GM10248 (cell line): ENCODE results near the gene DOCK7.
"Not testable (repeated sequence)": the region's sequence is repeated elsewhere in the genome, so short reads cannot be mapped to it uniquely, and the experiment has no call there.

ENCODE experiments used
- CTCF ChIA-PET: fragments of 300-600 bp; sonication (Branson Sonifier 250); formaldehyde crosslinking; extraction: SDS; loops from one replicate; lab custom pipeline; 2021; ENCODE audit warnings: antibody characterized with exemption; lab: Yijun Ruan, JAX
- POLR2A ChIA-PET: fragments of 350-650 bp; sonication (Branson Sonifier 250); formaldehyde crosslinking; extraction: SDS; loops from one replicate; lab custom pipeline; 2020; ENCODE audit warnings: antibody characterized with exemption; lab: Yijun Ruan, JAX
- DNase-seq: peaks from one replicate; pipeline ENCODE4 v3.0.0; 2012; ENCODE audit errors: extremely low spot score
- TF ChIP-seq, protein P1 (sequence below): IDR thresholded peaks from 2 replicates; pipeline ENCODE4 v1.5.1; 2012; ENCODE audit warnings: mild to moderate bottlenecking, low read depth; ENCODE audit errors: extremely low read depth, missing control alignments, control extremely low read depth

The DOCK7 gene

DNA sequence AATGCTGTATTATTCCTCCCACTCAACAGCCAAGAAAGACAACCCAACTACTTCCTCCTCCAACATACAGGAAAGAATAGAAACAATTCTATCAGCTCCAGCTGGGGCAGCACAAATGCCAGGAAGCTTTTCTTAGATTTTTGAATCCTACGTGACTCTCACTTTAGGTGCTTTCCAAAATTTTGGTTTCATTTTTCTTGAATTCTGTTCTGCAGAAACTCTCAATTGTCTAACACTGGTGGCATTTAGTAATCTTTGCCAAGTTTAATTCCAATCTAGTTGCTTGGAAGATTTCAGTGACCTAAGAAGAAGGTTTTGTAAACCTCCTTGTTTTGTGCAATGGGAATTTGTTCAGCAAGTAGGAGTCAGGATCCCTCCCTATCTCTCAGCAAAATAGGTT is 37.1 kb upstream of the DOCK7 start:
- CTCF ChIA-PET = interaction anchor here (1.0 to 2.4 kb wide), 3 partner anchors 21 to 184 kb away, joined by 3 to 10 read pairs (median 3); no protein-coding TSS in a partner anchor
- TF ChIP-seq, protein P1, sequence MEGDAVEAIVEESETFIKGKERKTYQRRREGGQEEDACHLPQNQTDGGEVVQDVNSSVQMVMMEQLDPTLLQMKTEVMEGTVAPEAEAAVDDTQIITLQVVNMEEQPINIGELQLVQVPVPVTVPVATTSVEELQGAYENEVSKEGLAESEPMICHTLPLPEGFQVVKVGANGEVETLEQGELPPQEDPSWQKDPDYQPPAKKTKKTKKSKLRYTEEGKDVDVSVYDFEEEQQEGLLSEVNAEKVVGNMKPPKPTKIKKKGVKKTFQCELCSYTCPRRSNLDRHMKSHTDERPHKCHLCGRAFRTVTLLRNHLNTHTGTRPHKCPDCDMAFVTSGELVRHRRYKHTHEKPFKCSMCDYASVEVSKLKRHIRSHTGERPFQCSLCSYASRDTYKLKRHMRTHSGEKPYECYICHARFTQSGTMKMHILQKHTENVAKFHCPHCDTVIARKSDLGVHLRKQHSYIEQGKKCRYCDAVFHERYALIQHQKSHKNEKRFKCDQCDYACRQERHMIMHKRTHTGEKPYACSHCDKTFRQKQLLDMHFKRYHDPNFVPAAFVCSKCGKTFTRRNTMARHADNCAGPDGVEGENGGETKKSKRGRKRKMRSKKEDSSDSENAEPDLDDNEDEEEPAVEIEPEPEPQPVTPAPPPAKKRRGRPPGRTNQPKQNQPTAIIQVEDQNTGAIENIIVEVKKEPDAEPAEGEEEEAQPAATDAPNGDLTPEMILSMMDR = no peak
- DNase-seq = no peak
- POLR2A ChIA-PET = no interaction called here

DNA sequence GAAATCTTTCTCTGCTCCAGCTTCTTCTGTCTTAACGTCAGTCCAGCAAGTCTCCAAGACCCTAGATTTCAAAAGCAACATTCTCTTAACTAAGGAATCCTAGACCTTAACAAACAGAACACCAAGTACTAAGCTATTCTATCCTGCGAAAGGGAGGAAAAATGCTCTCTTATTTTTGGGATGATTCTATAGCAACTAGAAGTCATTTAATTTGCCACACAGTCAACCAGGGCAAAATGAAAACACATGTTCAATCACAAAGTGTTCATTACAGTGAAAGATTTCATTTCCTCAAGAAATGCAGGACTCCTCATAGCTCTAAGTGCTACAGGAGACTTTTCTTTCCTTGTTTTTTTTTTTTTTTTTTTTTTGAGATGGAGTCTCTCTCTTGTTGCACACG is 36.2 kb upstream of the DOCK7 start:
- ChIA-PET CTCF (interaction anchor here (1.0 to 2.4 kb wide), 4 partner anchors 12 to 549 kb away, joined by 3 to 10 read pairs (median 6); no protein-coding TSS in a partner anchor), POLR2A (interaction anchor here (0.6 kb wide), 1 partner anchor 570 kb away, joined by 3 read pairs; no protein-coding TSS in a partner anchor)
- no peak for DNase-seq
- TF ChIP-seq, protein P1 = no peak

DNA sequence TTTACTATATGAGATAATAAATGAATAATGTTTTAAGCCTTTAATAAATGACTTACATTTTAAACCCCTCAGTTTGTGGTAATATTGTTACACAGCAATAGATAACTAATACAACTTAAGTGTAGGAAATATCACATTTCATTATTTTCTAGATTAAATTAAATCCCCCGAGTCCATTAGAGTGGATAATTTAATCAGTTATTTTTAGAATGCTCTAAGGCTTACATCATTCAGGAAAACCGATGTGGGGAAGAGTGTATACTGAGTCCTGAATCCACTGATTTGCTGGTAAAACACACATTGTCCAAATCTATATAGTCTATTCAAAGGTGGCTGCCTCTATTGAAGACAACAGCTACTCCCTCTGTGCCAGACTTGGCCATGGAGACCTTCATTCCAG is 35.7 kb upstream of the DOCK7 start:
- ChIA-PET POLR2A (interaction anchor here (0.6 kb wide), 1 partner anchor 570 kb away, joined by 3 read pairs; no protein-coding TSS in a partner anchor), CTCF (interaction anchor here (1.0 to 2.4 kb wide), 5 partner anchors 12 to 548 kb away, joined by 3 to 10 read pairs (median 4); no protein-coding TSS in a partner anchor)
- DNase-seq = no peak
- TF ChIP-seq, protein P1 = no peak

DNA sequence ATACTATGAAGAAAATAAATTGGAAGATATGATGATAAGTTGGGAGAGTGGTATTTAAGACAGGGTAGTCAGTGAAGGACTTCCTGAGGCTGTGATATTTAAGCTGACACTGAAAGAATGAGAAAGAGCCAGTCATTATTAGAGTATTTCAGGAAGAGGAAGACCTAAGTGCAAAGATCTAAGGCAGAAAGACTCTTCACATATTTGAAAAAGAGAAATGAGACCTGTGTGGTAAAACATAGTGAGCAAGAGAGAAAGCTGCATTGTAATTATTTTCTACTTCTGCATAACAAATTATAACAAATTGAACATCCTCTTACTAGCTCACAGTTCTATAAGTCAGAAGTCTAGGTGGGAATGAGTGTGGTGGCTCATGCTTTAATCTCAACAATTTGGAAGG is 34.6 kb upstream of the DOCK7 start:
- CTCF ChIA-PET = interaction anchor here (1.0 to 3.2 kb wide), 2 partner anchors 24 to 216 kb away, joined by 4 to 13 read pairs; no protein-coding TSS in a partner anchor
- POLR2A ChIA-PET = no interaction called here
- DNase-seq = peak; percentile 59
- TF ChIP-seq, protein P1 = no peak

DNA sequence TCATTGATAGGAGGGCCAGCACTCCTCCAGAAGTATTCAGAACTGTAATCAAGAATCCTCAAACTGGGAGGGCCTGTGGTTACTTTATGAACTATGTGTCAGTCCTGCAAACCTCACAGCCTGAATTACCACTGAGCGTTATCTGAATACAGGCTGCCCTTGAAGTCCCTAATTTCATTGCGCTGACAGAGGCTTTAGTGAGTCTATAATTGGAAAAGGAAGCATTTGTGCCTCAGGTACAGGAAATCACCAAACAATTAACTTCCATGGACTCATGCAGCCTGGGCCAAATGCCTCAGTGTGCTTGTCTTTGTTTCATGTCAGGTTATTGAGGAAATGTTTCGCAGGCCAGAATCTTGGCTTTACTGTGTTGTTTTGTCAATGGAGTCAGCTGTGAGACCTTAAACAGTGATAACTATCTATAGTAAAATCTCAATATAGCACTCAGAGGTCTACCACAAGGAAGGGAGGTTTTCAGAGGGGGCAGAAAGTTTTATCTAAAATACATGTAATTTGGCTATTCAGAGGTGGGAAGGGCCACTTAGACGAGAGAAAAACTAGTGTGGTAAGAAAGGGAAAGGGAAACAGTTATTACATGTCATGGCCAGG is 32.9 kb upstream of the DOCK7 start:
- CTCF ChIA-PET = interaction anchor here (1.3 to 3.2 kb wide), 2 partner anchors 11 to 26 kb away, joined by 3 to 13 read pairs; no protein-coding TSS in a partner anchor
- no peak for DNase-seq
- POLR2A ChIA-PET = no interaction called here
- TF ChIP-seq, protein P1 = no peak

DNA sequence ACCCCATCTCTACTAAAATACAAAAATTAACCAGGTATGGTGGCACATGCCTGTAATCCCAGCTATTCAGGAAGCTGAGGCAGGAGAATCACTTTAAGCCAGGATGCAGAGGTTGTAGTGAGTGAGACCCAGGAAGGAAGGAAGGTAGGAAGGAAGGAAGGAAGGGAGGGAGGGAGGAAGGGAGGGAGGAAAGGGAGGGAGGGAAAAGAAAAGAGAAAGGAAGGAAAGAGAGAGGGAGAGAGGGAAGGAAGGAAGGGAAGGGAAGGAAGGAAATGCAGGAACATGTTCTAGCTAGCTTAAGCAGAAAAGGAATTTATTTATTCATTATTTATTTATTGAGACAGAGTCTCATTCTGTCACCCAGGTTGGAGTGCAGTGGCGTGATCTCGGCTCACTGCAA is 30.2 kb upstream of the DOCK7 start:
- CTCF ChIA-PET = interaction anchor here (1.3 kb wide), 1 partner anchor 210 kb away, joined by 3 read pairs; no protein-coding TSS in a partner anchor
- POLR2A ChIA-PET, DNase-seq: not testable (repeated sequence)

DNA sequence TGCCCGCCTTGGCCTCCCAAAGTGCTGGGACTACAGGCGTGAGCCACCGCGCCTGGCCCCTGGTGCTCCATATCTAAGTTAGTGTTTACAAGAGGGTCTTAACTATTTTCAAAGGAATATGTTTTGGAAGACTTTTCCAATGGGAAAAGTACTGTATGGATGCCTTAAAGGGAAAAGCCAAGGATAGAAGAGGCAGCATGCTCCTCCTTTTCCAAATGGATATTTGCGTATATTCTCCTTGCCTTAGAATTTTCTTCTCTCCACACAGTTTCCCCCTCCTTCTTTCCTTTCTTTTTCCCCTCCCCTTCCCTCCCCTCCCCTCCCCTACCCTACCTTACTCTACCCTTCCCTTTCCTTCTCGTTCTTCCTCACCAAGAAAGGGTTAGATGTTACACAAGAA is 29.3 kb upstream of the DOCK7 start:
- no peak for DNase-seq
- POLR2A ChIA-PET = no interaction called here
- CTCF ChIA-PET = interaction anchor here (1.3 kb wide), 1 partner anchor 209 kb away, joined by 3 read pairs; no protein-coding TSS in a partner anchor
- TF ChIP-seq, protein P1 = no peak
